ENCODE results near the gene GAB2. TPM values are rescaled to one million over a fixed set of nuclear protein-coding genes. Genes with fewer than 3 reads are reported as not detected.

The GAB2 gene
- total RNA-seq, 1 experiment from 2014 or later, result 3.3 TPM

- H3K4ac ChIP-seq (ENCODE audit: low read depth, low read length), result no peak overlapping the region
- no peak overlapping the region for H4K8ac ChIP-seq (replicated peaks; ENCODE audit: insufficient read length, low read depth, low read length)
- H4K91ac ChIP-seq (ENCODE audit: insufficient read length, low read depth, low read length), result no peak overlapping the region
- no peak overlapping the region for H3K23ac ChIP-seq (ENCODE audit: insufficient read length, low read depth, low read length)
- H2AK5ac ChIP-seq (ENCODE audit: insufficient read length, low read length), result no peak overlapping the region
- H2BK5ac ChIP-seq (ENCODE audit: insufficient read length, low read length), result no peak overlapping the region
- H3K14ac ChIP-seq (ENCODE audit: insufficient read depth, low read length), result no peak overlapping the region
- H3T11ph ChIP-seq (ENCODE audit: low read length), result no peak overlapping the region
- H3K23me2 ChIP-seq (ENCODE audit: insufficient read length, low read depth, low read length, poor library complexity, severe bottlenecking), result no peaks in the 10 kb centered on the region
- no peaks in the 10 kb centered on the region for H3K9me3 Mint-ChIP-seq
- H3K4me1 ChIP-seq (ENCODE audit: insufficient read depth, low read length), result peaks cover 8% of the 10 kb centered on the region; the same call in 1 of the 2 replicates
- no peak overlapping the region for H2BK20ac ChIP-seq (ENCODE audit: low read depth, low read length, poor library complexity, severe bottlenecking)
- no peak overlapping the region for H2BK12ac ChIP-seq (ENCODE audit: insufficient read length, low read depth, low read length)
- no peak overlapping the region; a peak in 1 of 7 replicates for H3K27ac Mint-ChIP-seq
- no CpG with 5 or more reads among the region's 4 CpGs for WGBS (ENCODE audit: extremely low coverage, insufficient read length, low lambda C conversion rate)
- H2BK15ac ChIP-seq (ENCODE audit: low read depth, low read length), result no peak overlapping the region
- no peak for DNase-seq
- no peak overlapping the region for H3K4me2 ChIP-seq (ENCODE audit: insufficient read depth, insufficient read length, low read length)
- no peaks in the 10 kb centered on the region for H3K79me2 ChIP-seq (ENCODE audit: insufficient read depth, low read length)
- H3K9ac ChIP-seq (ENCODE audit: extremely low read depth, insufficient read length, low read length), result no peak overlapping the region
- H3K56ac ChIP-seq (ENCODE audit: insufficient read length, low read depth, low read length), result no peak overlapping the region
- peaks cover 2% of the 10 kb centered on the region for H4K20me1 ChIP-seq (ENCODE audit: control insufficient read depth, insufficient read depth, insufficient read length)
- H3K27me3 Mint-ChIP-seq (ENCODE audit: low read depth), result no peaks in the 10 kb centered on the region
- no peaks in the 10 kb centered on the region for H3K9me3 ChIP-seq (ENCODE audit: control insufficient read depth, low read depth, low read length)
- H3K4me1 Mint-ChIP-seq, result peaks cover 22 to 25% of the 10 kb centered on the region in 2 experiments
- no peaks in the 10 kb centered on the region for H3K36me3 Mint-ChIP-seq (ENCODE audit: insufficient read depth in 1 of 3, low read depth in 3 of 3)
- TF ChIP-seq CTCF (conservative IDR thresholded peaks at IDR 0.05), result no peak
- H3K79me1 ChIP-seq (ENCODE audit: insufficient read depth, low read depth, low read length, poor library complexity, severe bottlenecking), result no peaks in the 10 kb centered on the region
- H2BK120ac ChIP-seq (ENCODE audit: low read depth, low read length, poor library complexity, severe bottlenecking), result no peak overlapping the region
- H2AFZ ChIP-seq (ENCODE audit: low read length), result no peak overlapping the region
- no peak overlapping the region for H3K4me3 Mint-ChIP-seq
- no peaks in the 10 kb centered on the region; the same call in 1 of the 2 replicates for H3K27me3 ChIP-seq (ENCODE audit: insufficient read depth, low read length)
- no peak overlapping the region for H4K5ac ChIP-seq (ENCODE audit: insufficient read length, low read depth, low read length)
- H3K27ac ChIP-seq (ENCODE audit: insufficient read length, low read depth, low read length), result no peak overlapping the region
- H3K18ac ChIP-seq (ENCODE audit: insufficient read length, low read depth, low read length), result no peak overlapping the region
These were observed 7.9 kb upstream of the GAB2 start for GRCh38 chr11:78425399-78426070.

All from H9 (cell line).